HCT116 (cell line): Measurements from ENCODE around the gene STYXL1. TPM values are rescaled to one million over a fixed set of nuclear protein-coding genes. Genes with fewer than 3 reads are reported as not detected.

Experiments used
- ATAC-seq: fragments of 200-7000 bp; cut with Tn5 transposase; 2 replicates; pipeline ENCODE4 v1.9.1; 2020; ENCODE audit warnings: mild to moderate bottlenecking, moderate library complexity
- BruUV-seq: library from RNA; stranded (reverse); fragments of 400-500 nt; replicated peaks from 2 replicates; lab custom pipeline; 2021; lab: Mats Ljungman, UMichigan
- CTCF ChIA-PET: fragments of 300-600 bp; sonication (Branson Sonifier 250); formaldehyde crosslinking; loops from one replicate; lab custom pipeline; 2021; ENCODE audit warnings: antibody characterized with exemption; lab: Charles Lee
- POLR2A ChIA-PET: fragments of 300-600, 350-600 bp; sonication (Branson Sonifier 250); formaldehyde crosslinking; loops from one replicate; lab custom pipeline; 2021; ENCODE audit warnings: antibody characterized with exemption; lab: Charles Lee
- RAD21 ChIA-PET, 2 experiments: fragments of 300-600 bp; sonication (Branson Sonifier 250); formaldehyde crosslinking; loops; one replicate each; lab custom pipeline; 2023; ENCODE audit warnings: low total read pairs in 2 of 2; ENCODE audit not compliant: uncharacterized antibody in 2 of 2, unreplicated experiment in 2 of 2, low non-redundant PET in 1 of 2; lab: Charles Lee
- DNase-seq: peaks from one replicate; pipeline ENCODE4 v3.0.0-alpha.2; 2010; ENCODE audit warnings: low read depth, low spot score
- H2AFZ ChIP-seq: fragments of 200-600 bp; shearing (Covaris generic), sonication (generic); 2 replicates; pipeline ENCODE4 v1.6.1; 2017; ENCODE audit warnings: low read depth, mixed run types, mixed read lengths, antibody characterized with exemption, low read length; ENCODE audit not compliant: poor library complexity, severe bottlenecking
- H3K27ac ChIP-seq: 2 replicates; pipeline ENCODE4 v1.5.1; 2012; ENCODE audit warnings: low read depth, low read length
- H3K27me3 ChIP-seq: fragments of 200-600 bp; sonication (generic); 2 replicates; pipeline ENCODE4 v1.6.1; 2016; ENCODE audit warnings: mixed run types, low read length, mixed read lengths; ENCODE audit not compliant: insufficient read depth
- H3K36me3 ChIP-seq, 2 experiments: fragments of 200-500 bp in 1 of 2; fragments of 200-600 bp in 1 of 2; sonication (Bioruptor generic) in 1 of 2; sonication (generic) in 1 of 2; 2 replicates each; pipeline versions ENCODE4 v1.5.1 to v1.6.1; 2014 to 2016; ENCODE audit warnings: low read length in 2 of 2, inconsistent platforms in 1 of 2, mixed read lengths in 1 of 2, mixed run types in 1 of 2; ENCODE audit not compliant: insufficient read depth in 2 of 2, control insufficient read depth in 1 of 2
- H3K4me1 ChIP-seq, 2 experiments: fragments of 200-600 bp in 1 of 2; sonication (generic) in 1 of 2; 2 replicates each; pipeline versions ENCODE4 v1.5.1 to v1.6.1; 2012 to 2017; ENCODE audit warnings: low read length in 2 of 2, inconsistent platforms in 1 of 2, mild to moderate bottlenecking in 1 of 2, mixed read lengths in 1 of 2, mixed run types in 1 of 2, moderate library complexity in 1 of 2; ENCODE audit not compliant: insufficient read depth in 2 of 2, control insufficient read depth in 1 of 2
- H3K4me2 ChIP-seq: fragments of 200-600 bp; sonication (generic); 2 replicates; pipeline ENCODE4 v1.6.1; 2017; ENCODE audit warnings: mixed run types, low read length, mixed read lengths
- H3K4me3 ChIP-seq, 2 experiments: fragments of 200-600 bp in 1 of 2; sonication (generic) in 1 of 2; replicated peaks in 1 of 2; 2 replicates each; pipeline ENCODE4 v1.5.1; 2011 to 2016; ENCODE audit warnings: low read length in 2 of 2, control low read depth in 1 of 2, low read depth in 1 of 2, mild to moderate bottlenecking in 1 of 2, mixed read lengths in 1 of 2, mixed run types in 1 of 2
- H3K79me2 ChIP-seq: fragments of 200-600 bp; sonication (generic); 2 replicates; pipeline ENCODE4 v1.6.1; 2017; ENCODE audit warnings: mild to moderate bottlenecking, mixed run types, low read length, moderate library complexity, mixed read lengths; ENCODE audit not compliant: insufficient read depth
- H3K9ac ChIP-seq: fragments of 200-600 bp; sonication (generic); 2 replicates; pipeline ENCODE4 v1.6.1; 2016; ENCODE audit warnings: low read length, mixed read lengths
- H3K9me2 ChIP-seq: fragments of 200-600 bp; sonication (generic), shearing (Covaris generic); 2 replicates; pipeline ENCODE4 v1.6.1; 2017; ENCODE audit warnings: mixed run types, mild to moderate bottlenecking, moderate library complexity; ENCODE audit not compliant: insufficient read depth
- H3K9me3 ChIP-seq, 2 experiments: fragments of 200-500 bp in 1 of 2; fragments of 200-600 bp in 1 of 2; sonication (Bioruptor generic) in 1 of 2; sonication (generic) in 1 of 2; 2 replicates each; pipeline ENCODE4 v1.6.1; 2014 to 2017; ENCODE audit warnings: low read length in 2 of 2, mixed read lengths in 2 of 2, inconsistent platforms in 1 of 2, low read depth in 1 of 2, mild to moderate bottlenecking in 1 of 2, mixed run types in 1 of 2, moderate library complexity in 1 of 2; ENCODE audit not compliant: control insufficient read depth in 1 of 2, insufficient read depth in 1 of 2
- H4K20me1 ChIP-seq: fragments of 200-600 bp; sonication (generic), shearing (Covaris generic); 2 replicates; pipeline ENCODE4 v1.6.1; 2017; ENCODE audit warnings: mixed run types, mild to moderate bottlenecking, moderate library complexity; ENCODE audit not compliant: insufficient read depth
- CEBPB ChIP-seq: IDR thresholded peaks from 2 replicates; pipeline ENCODE4 v1.6.1; 2012; ENCODE audit warnings: low read depth
- CTCF ChIP-seq, 3 experiments: fragments of 200-600 bp in 1 of 3; sonication (generic) in 1 of 3; IDR thresholded peaks in 2 of 3; conservative IDR thresholded peaks in 1 of 3; 2 replicates each; pipeline ENCODE4 v1.5.1; 2012 to 2017; ENCODE audit warnings: low read depth in 2 of 3, low read length in 2 of 3, antibody characterized with exemption in 1 of 3, borderline replicate concordance in 1 of 3, control low read depth in 1 of 3, mild to moderate bottlenecking in 1 of 3, mixed read lengths in 1 of 3, mixed run types in 1 of 3, moderate library complexity in 1 of 3; ENCODE audit not compliant: insufficient read depth in 1 of 3
- EGR1 ChIP-seq: IDR thresholded peaks from 2 replicates; pipeline ENCODE4 v1.6.1; 2012; ENCODE audit warnings: low read depth
- ELF1 ChIP-seq: IDR thresholded peaks from 2 replicates; pipeline ENCODE4 v1.6.1; 2012; ENCODE audit warnings: low read depth, borderline replicate concordance
- EZH2 ChIP-seq: fragments of 200-600 bp; sonication (generic); IDR thresholded peaks from 2 replicates; pipeline ENCODE4 v1.6.1; 2017; ENCODE audit warnings: antibody characterized with exemption, mixed run types
- EZH2phosphoT487 ChIP-seq: fragments of 200-600 bp; IDR thresholded peaks from 2 replicates; pipeline ENCODE4 v1.6.1; 2018; ENCODE audit warnings: antibody characterized with exemption, borderline replicate concordance
- FOSL1 ChIP-seq: IDR thresholded peaks from 2 replicates; pipeline ENCODE4 v1.6.1; 2012; ENCODE audit warnings: low read depth
- JUND ChIP-seq: IDR thresholded peaks from 2 replicates; pipeline ENCODE4 v1.6.1; 2012
- MAX ChIP-seq: IDR thresholded peaks from 2 replicates; pipeline ENCODE4 v1.6.1; 2012
- POLR2A ChIP-seq: IDR thresholded peaks from 2 replicates; pipeline ENCODE4 v1.7.0; 2011; ENCODE audit warnings: borderline replicate concordance; ENCODE audit not compliant: insufficient read depth, insufficient read length; ENCODE audit errors: extremely low read depth
- RAD21 ChIP-seq: IDR thresholded peaks from 2 replicates; pipeline ENCODE4 v1.6.1; 2012; ENCODE audit warnings: low read depth, mild to moderate bottlenecking
- REST ChIP-seq: IDR thresholded peaks from 2 replicates; pipeline ENCODE4 v1.6.1; 2012; ENCODE audit warnings: low read depth
- SIN3A ChIP-seq: IDR thresholded peaks from 2 replicates; pipeline ENCODE4 v1.6.1; 2012; ENCODE audit warnings: low read depth
- SP1 ChIP-seq: IDR thresholded peaks from 2 replicates; pipeline ENCODE4 v1.6.1; 2012; ENCODE audit warnings: low read depth
- SRF ChIP-seq: IDR thresholded peaks from 2 replicates; pipeline ENCODE4 v1.6.1; 2012; ENCODE audit warnings: low read depth
- ZBTB33 ChIP-seq: IDR thresholded peaks from 2 replicates; pipeline ENCODE4 v1.6.1; 2011; ENCODE audit warnings: mild to moderate bottlenecking, low read length, moderate library complexity; ENCODE audit not compliant: insufficient replicate concordance; ENCODE audit errors: extremely low read depth
- ZFX ChIP-seq: fragments of 450-650 bp; IDR thresholded peaks from 2 replicates; pipeline ENCODE4 v1.6.1; 2017
- ZNF274 ChIP-seq: fragments of 200-500 bp; sonication (Bioruptor generic); IDR thresholded peaks from 2 replicates; pipeline ENCODE4 v1.6.1; 2014; ENCODE audit warnings: mild to moderate bottlenecking, low read depth, low read length, inconsistent platforms
- intact Hi-C: fragments of 100-400 bp; cut with micrococcal nuclease; formaldehyde crosslinking; loops from 2 replicates; pipeline ENCODE4 v1.10.0; 2022
- total RNA-seq: library from RNA; stranded (reverse); gene quantifications from one replicate; pipeline ENCODE4 v1.2.1, GENCODE V29; 2021; ENCODE audit not compliant: unreplicated experiment

STYXL1 gene
- total RNA-seq, 1 experiment from 2014 or later, result 32.5 TPM

- TF ChIP-seq CTCF (IDR thresholded peaks at IDR 0.05 in 2 of 3, conservative IDR thresholded peaks at IDR 0.05 in 1 of 3; ENCODE audit: borderline replicate concordance in 1 of 3, insufficient read depth in 1 of 3, low read depth in 2 of 3, low read length in 2 of 3), result no peak
- TF ChIP-seq ZNF274, result no peak
- TF ChIP-seq SIN3A, result no peak
- no peak for TF ChIP-seq EZH2phosphoT487
- no peak for TF ChIP-seq EZH2
- TF ChIP-seq FOSL1, result no peak
- TF ChIP-seq RAD21, result no peak
- no peak for TF ChIP-seq SRF
- TF ChIP-seq, all 23 proteins: peak for 0
Measured at GRCh38 chr7:76062254-76062653, 14.5 kb upstream of the STYXL1 start (continued).

- Histone ChIP-seq H3K9me3 (no peaks in the 10 kb centered on the region), H2AFZ (no peak overlapping the region), H3K4me1 (no peaks in the 10 kb centered on the region), H4K20me1 (no peaks in the 10 kb centered on the region), H3K36me3 (peaks cover 66 to 83% of the 10 kb centered on the region in 2 experiments), H3K4me3 (no peak overlapping the region), H3K9me2 (no peaks in the 10 kb centered on the region), H3K4me2 (no peak overlapping the region), H3K9ac (no peak overlapping the region), H3K79me2 (peaks cover 26% of the 10 kb centered on the region), H3K27me3 (no peaks in the 10 kb centered on the region), H3K27ac (no peak overlapping the region)
- no TSS peak for BruUV-seq
- POLR2A ChIA-PET, result no interaction called here
- DNase-seq (no peak), ATAC-seq (no peak)
- CTCF ChIA-PET, result no interaction called here
- intact Hi-C loops, result no loop called here
- RAD21 ChIA-PET, result no interaction called here
- TF ChIP-seq ELF1 (no peak), EZH2 (no peak), CEBPB (no peak), FOSL1 (no peak), EGR1 (no peak), JUND (no peak), REST (no peak), ZFX (no peak), ZNF274 (no peak), POLR2A (no peak), MAX (no peak), SP1 (no peak), ZBTB33 (no peak)
Measured at GRCh38 chr7:76060842-76061241, 13.0 kb upstream of the STYXL1 start.
